K562 (cell line): Measurements from ENCODE around the gene UQCRC1. TPM values are rescaled to one million over a fixed set of nuclear protein-coding genes. Genes with fewer than 3 reads are reported as not detected.
A peak's percentile ranks its signal among the peaks of the same experiment; 100 is the strongest.

ENCODE experiments used
- ATAC-seq: fragments of 200-7000 bp; cut with Tn5 transposase; 3 replicates; pipeline ENCODE4 v1.9.1; 2020; ENCODE audit warnings: moderate library complexity
- BruUV-seq: library from RNA; stranded (reverse); fragments of 400-500 nt; replicated peaks from 2 replicates; lab custom pipeline; 2021; lab: Mats Ljungman, UMichigan
- CTCF ChIA-PET: fragments of 300-600 bp; formaldehyde crosslinking; extraction: SDS; loops from one replicate; lab custom pipeline; 2021; ENCODE audit warnings: low intra/inter-chr PET ratio; lab: Yijun Ruan, JAX
- POLR2A ChIA-PET: fragments of 300-600, 350-650 bp; sonication (Branson Sonifier 250); formaldehyde crosslinking; extraction: SDS; loops from one replicate; lab custom pipeline; 2021; ENCODE audit warnings: antibody characterized with exemption, inconsistent platforms; lab: Yijun Ruan, JAX
- DNase-seq, 4 experiments: peaks; one replicate each; pipeline versions ENCODE4 v3.0.0 to v3.0.0-alpha.2; 2011 to 2018; ENCODE audit warnings: low spot score in 3 of 4, mixed read lengths in 3 of 4; ENCODE audit errors: extremely low read depth in 1 of 4
- FAIRE-seq: peaks from 2 replicates; lab custom pipeline; 2011; peaks lifted over from hg19 to GRCh38; lab: Jason Lieb, UNC
- H2AFZ ChIP-seq: 2 replicates; pipeline ENCODE4 v1.6.0; 2011; ENCODE audit warnings: low read depth, low read length, control low read depth, inconsistent platforms
- H3K27ac ChIP-seq: fragments of 200-600 bp; 3 replicates; pipeline ENCODE4 v1.8.0; 2011; ENCODE audit warnings: low read depth, mild to moderate bottlenecking, control low read depth, inconsistent platforms, low read length, moderate library complexity, mixed read lengths; ENCODE audit errors: extremely low read depth
- H3K27me3 ChIP-seq, 2 experiments: fragments of 300-600 bp in 1 of 2; 2 replicates in 1 of 2; 3 replicates in 1 of 2; pipeline versions ENCODE4 v1.6.0 to v1.8.0; 2011; ENCODE audit warnings: inconsistent platforms in 2 of 2, low read length in 2 of 2, mild to moderate bottlenecking in 1 of 2, mixed read lengths in 1 of 2, moderate library complexity in 1 of 2; ENCODE audit not compliant: control insufficient read depth in 2 of 2, insufficient read depth in 2 of 2
- H3K36me3 ChIP-seq: fragments of 300-600 bp; 3 replicates; pipeline ENCODE4 v1.8.0; 2011; ENCODE audit warnings: mild to moderate bottlenecking, low read length, inconsistent platforms; ENCODE audit not compliant: control insufficient read depth, insufficient read depth
- H3K4me1 ChIP-seq, 2 experiments: fragments of 200-600 bp in 1 of 2; replicated peaks in 1 of 2; 2 replicates in 1 of 2; 3 replicates in 1 of 2; pipeline versions ENCODE4 v1.5.1 to v1.8.0; 2011; ENCODE audit warnings: inconsistent platforms in 2 of 2, low read length in 2 of 2, mild to moderate bottlenecking in 1 of 2, mixed read lengths in 1 of 2, moderate library complexity in 1 of 2; ENCODE audit not compliant: control insufficient read depth in 2 of 2, insufficient read depth in 2 of 2
- H3K4me2 ChIP-seq: 2 replicates; pipeline ENCODE4 v1.6.1; 2011; ENCODE audit warnings: low read length, control low read depth, inconsistent platforms, mixed read lengths; ENCODE audit not compliant: insufficient read depth
- H3K4me3 ChIP-seq: fragments of 200-600 bp; sonication (generic), shearing (Covaris generic); 2 replicates; pipeline ENCODE4 v1.5.1; 2016; ENCODE audit warnings: control low read depth, inconsistent platforms
- H3K79me2 ChIP-seq: fragments of 200-600 bp; 3 replicates; pipeline ENCODE4 v1.8.0; 2011; ENCODE audit warnings: low read length, inconsistent platforms; ENCODE audit not compliant: control insufficient read depth, insufficient read depth
- H3K9ac ChIP-seq, 2 experiments: 2 replicates each; pipeline versions ENCODE4 v1.6.0 to v1.6.1; 2011; ENCODE audit warnings: low read depth in 2 of 2, low read length in 2 of 2, control low read depth in 1 of 2, inconsistent platforms in 1 of 2, mild to moderate bottlenecking in 1 of 2, mixed read lengths in 1 of 2; ENCODE audit not compliant: insufficient read depth in 1 of 2
- H3K9me1 ChIP-seq: one replicate; pipeline ENCODE4 v1.6.0; 2011; ENCODE audit warnings: inconsistent platforms, mild to moderate bottlenecking, low read length, moderate library complexity; ENCODE audit not compliant: control insufficient read depth, insufficient read depth
- H3K9me3 ChIP-seq: replicated peaks from 2 replicates; pipeline ENCODE4 v1.5.1; 2011; ENCODE audit warnings: low read depth, low read length, inconsistent platforms; ENCODE audit not compliant: control insufficient read depth, insufficient read depth
- H4K20me1 ChIP-seq: replicated peaks from 2 replicates; pipeline ENCODE4 v1.6.1; 2011; ENCODE audit warnings: low read length, inconsistent platforms, mixed read lengths; ENCODE audit not compliant: control insufficient read depth, insufficient read depth
- MNT ChIP-seq, 2 experiments: fragments of 450-650 bp; conservative IDR thresholded peaks; 2 replicates each; pipeline ENCODE4 v1.6.1; 2017; ENCODE audit warnings: mild to moderate bottlenecking in 2 of 2, moderate library complexity in 2 of 2
- MTA2 ChIP-seq: fragments of 450-650 bp; IDR thresholded peaks from 2 replicates; pipeline ENCODE4 v1.6.1; 2016; ENCODE audit warnings: low read depth
- RAD21 ChIP-seq, 2 experiments: fragments of 250-450 bp in 1 of 2; fragments of 450-650 bp in 1 of 2; sonication (Bioruptor Pico) in 1 of 2; formaldehyde crosslinking in 1 of 2; IDR thresholded peaks in 1 of 2; conservative IDR thresholded peaks in 1 of 2; 2 replicates each; pipeline versions ENCODE4 v1.4.0 to v1.8.0; 2020 to 2022; ENCODE audit warnings: mild to moderate bottlenecking in 2 of 2, moderate library complexity in 1 of 2
- SRF ChIP-seq, 2 experiments: fragments of 250-450, 450-650 bp in 1 of 2; sonication (Bioruptor Pico) in 1 of 2; sonication (generic) in 1 of 2; formaldehyde crosslinking; IDR thresholded peaks; 2 replicates each; pipeline versions ENCODE4 v1.5.0 to v1.5.1; 2020 to 2022; ENCODE audit warnings: mild to moderate bottlenecking in 1 of 2, missing genetic modification reagents in 1 of 2
- ZBTB2 ChIP-seq: fragments of 450-650 bp; IDR thresholded peaks from 2 replicates; pipeline ENCODE4 v1.6.1; 2016; ENCODE audit warnings: antibody characterized with exemption
- ZNF318 ChIP-seq, 2 experiments: fragments of 450-650 bp; IDR thresholded peaks; 2 replicates each; pipeline ENCODE4 v1.6.1; 2016; ENCODE audit warnings: mild to moderate bottlenecking in 2 of 2, borderline replicate concordance in 1 of 2, low read depth in 1 of 2, moderate library complexity in 1 of 2
- ZNF75A ChIP-seq: fragments of 450-650 bp; formaldehyde crosslinking; IDR thresholded peaks from 2 replicates; pipeline ENCODE4 v1.4.0; 2020; ENCODE audit warnings: mild to moderate bottlenecking
- WGBS: fragments of 100-300 bp; shearing (Covaris generic); methylation state at CpG from one replicate; pipeline ENCODE4 v1.1.6; 2016; ENCODE audit warnings: low coverage, mixed read lengths; ENCODE audit not compliant: insufficient coverage; ENCODE audit errors: missing lambda C conversion rate; 5-methylcytosine and 5-hydroxymethylcytosine counted together
- in situ Hi-C: fragments of 300-500 bp; cut with MboI; formaldehyde crosslinking; loops from 4 replicates; pipeline ENCODE4 v1.15.0; 2018; ENCODE audit warnings: inconsistent platforms, mixed read lengths
- intact Hi-C: fragments of 100-400 bp; cut with micrococcal nuclease; formaldehyde crosslinking; loops from 2 replicates; pipeline ENCODE4 v1.14.2; 2022
- polyA plus RNA-seq, 8 experiments: library from polyadenylated mRNA; depleted of rRNA in 4 of 8; stranded (reverse) in 5 of 8; unstranded in 3 of 8; fragments of >200 nt; fragmentation: Nextera tagmentation in 2 of 8; fragmentation: Illumina TruSeq in 1 of 8; extraction: Ambion mirVana in 2 of 8; extraction: Trizol in 1 of 8; gene quantifications; 2 replicates each; pipeline versions ENCODE4 v1.2.1 to v1.2.3, GENCODE V29; 2011 to 2014; ENCODE audit warnings: inconsistent platforms in 1 of 8, missing spikeins in 1 of 8
- total RNA-seq, 7 experiments: library from RNA; depleted of rRNA in 6 of 7; stranded (reverse); fragments of >200 nt in 6 of 7; fragmentation: Illumina TruSeq in 2 of 7; extraction: Trizol in 2 of 7; gene quantifications; 2 replicates each; pipeline versions ENCODE4 v1.2.1 to v1.2.3, GENCODE V29; 2011 to 2021; ENCODE audit warnings: low replicate concordance in 1 of 7

UQCRC1 gene
- total and polyA plus RNA-seq, 9 of the 15 experiments (the other 6 are each of a cell fraction or from before 2014, with no cell fraction given), result 125 to 424 (median 268) TPM

GRCh38 chr3:48596157-48596556, 13.3 kb downstream of the UQCRC1 start:
- no peaks in the 10 kb centered on the region for H3K79me2 ChIP-seq
- peak; percentile 24; the same call in 2 of the 3 replicates for ATAC-seq
- POLR2A ChIA-PET, result interaction anchor here (0.6 to 0.7 kb wide), 3 partner anchors 19 to 145 kb away, joined by 3 to 5 read pairs (median 3); no protein-coding TSS in a partner anchor
- intact Hi-C loops (no loop called here), in situ Hi-C loops (no loop called here)
- 42% methylated on average over 4 of the region's 5 CpGs for WGBS
- no peaks in the 10 kb centered on the region for H4K20me1 ChIP-seq
- no peaks in the 10 kb centered on the region for H3K9me3 ChIP-seq
- no peak overlapping the region for H3K4me3 ChIP-seq
- 0 out of 2 replicates have a peak overlapping the region, but pooled peaks have one; percentile 8 for H3K4me2 ChIP-seq
- BruUV-seq, result no TSS peak
- H2AFZ ChIP-seq, result no peak overlapping the region
- DNase-seq, result peak in 1 of 4 experiments; percentile 8
- peaks cover 39% of the 10 kb centered on the region; the same call in 2 of the 3 replicates for H3K36me3 ChIP-seq
- peaks cover 0 to 9% of the 10 kb centered on the region in 2 experiments; a peak in 2 of 5 replicates for H3K27me3 ChIP-seq
- H3K9ac ChIP-seq, result no peak overlapping the region
- no peaks in the 10 kb centered on the region for H3K9me1 ChIP-seq
- peaks cover 12 to 47% of the 10 kb centered on the region in 2 experiments; a peak in 4 of 5 replicates for H3K4me1 ChIP-seq
- peak overlapping the region; percentile 39; the same call in 2 of the 3 replicates for H3K27ac ChIP-seq
- FAIRE-seq, result no peak
- CTCF ChIA-PET, result no interaction called here
- TF ChIP-seq MNT (conservative IDR thresholded peaks at IDR 0.05), result no peak
- no peak for TF ChIP-seq SRF (CRISPR knock-in tag; IDR thresholded peaks at IDR 0.05)
- no peak for TF ChIP-seq MTA2
- no peak for TF ChIP-seq RAD21 (CRISPR knock-in tag; conservative IDR thresholded peaks at IDR 0.05 in 1 of 2, IDR thresholded peaks at IDR 0.05 in 1 of 2)
- TF ChIP-seq ZBTB2, result no peak
- TF ChIP-seq ZNF75A (CRISPR knock-in tag), result no peak
- TF ChIP-seq ZNF318 (IDR thresholded peaks at IDR 0.05; ENCODE audit: borderline replicate concordance in 1 of 2, low read depth in 1 of 2), result no peak
